Panc1 (cell line): Measurements from ENCODE around the gene ELMO1. TPM values are rescaled to one million over a fixed set of nuclear protein-coding genes. Genes with fewer than 3 reads are reported as not detected.

Experiments used
- ATAC-seq: fragments of 200-7000 bp; cut with Tn5 transposase; 2 replicates; pipeline ENCODE4 v1.9.1; 2020; ENCODE audit warnings: mild to moderate bottlenecking, moderate library complexity
- BruUV-seq: library from RNA; stranded (reverse); fragments of 400-500 nt; replicated peaks from 2 replicates; lab custom pipeline; 2021; lab: Mats Ljungman, UMichigan
- CTCF ChIA-PET: fragments of 300-600 bp; sonication (Branson Sonifier 250); formaldehyde crosslinking; loops from one replicate; lab custom pipeline; 2022; ENCODE audit warnings: antibody characterized with exemption; lab: Charles Lee
- POLR2A ChIA-PET: fragments of 300-600 bp; sonication (Branson Sonifier 250); formaldehyde crosslinking; loops from one replicate; lab custom pipeline; 2022; ENCODE audit warnings: antibody characterized with exemption; lab: Charles Lee
- DNase-seq: peaks from one replicate; pipeline ENCODE4 v3.0.0-alpha.2; 2010; ENCODE audit warnings: low read depth, low spot score
- H3K27ac ChIP-seq: 2 replicates; pipeline ENCODE4 v1.5.1; 2011; ENCODE audit warnings: mild to moderate bottlenecking, low read length, inconsistent platforms
- H3K27me3 ChIP-seq: fragments of 200-500 bp; sonication (Bioruptor generic); 2 replicates; pipeline ENCODE4 v1.6.0; 2014; ENCODE audit warnings: low read length, inconsistent platforms; ENCODE audit not compliant: control insufficient read depth, insufficient read depth
- H3K36me3 ChIP-seq: fragments of 200-500 bp; sonication (Bioruptor generic); 2 replicates; pipeline ENCODE4 v1.5.1; 2014; ENCODE audit warnings: inconsistent platforms, mild to moderate bottlenecking, low read length, moderate library complexity; ENCODE audit not compliant: control insufficient read depth, insufficient read depth
- H3K4me1 ChIP-seq: 2 replicates; pipeline ENCODE4 v1.5.1; 2011; ENCODE audit warnings: inconsistent platforms, mild to moderate bottlenecking, low read length, moderate library complexity; ENCODE audit not compliant: control insufficient read depth, insufficient read depth
- H3K4me3 ChIP-seq, 2 experiments: 2 replicates each; pipeline ENCODE4 v1.5.1; 2011 to 2012; ENCODE audit warnings: low read depth in 2 of 2, low read length in 2 of 2, mild to moderate bottlenecking in 2 of 2, inconsistent platforms in 1 of 2, moderate library complexity in 1 of 2
- H3K9me3 ChIP-seq: fragments of 200-500 bp; sonication (Bioruptor generic); 2 replicates; pipeline ENCODE4 v1.5.1; 2014; ENCODE audit warnings: low read depth, mild to moderate bottlenecking, inconsistent platforms, low read length, moderate library complexity; ENCODE audit not compliant: control insufficient read depth, insufficient read depth
- POLR2AphosphoS5 ChIP-seq: IDR thresholded peaks from 2 replicates; pipeline ENCODE4 v1.6.1; 2012; ENCODE audit warnings: mild to moderate bottlenecking, low read depth, low read length, moderate library complexity
- SIN3A ChIP-seq: IDR thresholded peaks from 2 replicates; pipeline ENCODE4 v1.6.1; 2012; ENCODE audit warnings: low read depth, mild to moderate bottlenecking, low read length, moderate library complexity, borderline replicate concordance; ENCODE audit not compliant: insufficient read depth
- TCF7L2 ChIP-seq: IDR thresholded peaks from 2 replicates; pipeline ENCODE4 v1.6.1; 2011; ENCODE audit warnings: mild to moderate bottlenecking, low read depth, low read length, inconsistent platforms
- in situ Hi-C: cut with HindIII; loops from 2 replicates; pipeline ENCODE4 v1.10.0; 2016; ENCODE audit warnings: low sequenced_read_pairs, low pct_unique_long_range_greater_than_20kb
- intact Hi-C: fragments of 100-400 bp; cut with micrococcal nuclease; formaldehyde crosslinking; loops from one replicate; pipeline ENCODE4 v1.10.0; 2022; ENCODE audit not compliant: unreplicated experiment
- total RNA-seq: library from RNA; stranded (reverse); gene quantifications from one replicate; pipeline ENCODE4 v1.2.1, GENCODE V29; 2021; ENCODE audit not compliant: unreplicated experiment
- TF ChIP-seq, protein P1 (sequence below), 2 experiments: IDR thresholded peaks; 2 replicates each; pipeline ENCODE4 v1.6.1; 2011 to 2012; ENCODE audit warnings: low read depth in 2 of 2, control low read depth in 1 of 2, low read length in 1 of 2, mild to moderate bottlenecking in 1 of 2, moderate library complexity in 1 of 2; ENCODE audit not compliant: insufficient read depth in 1 of 2
- TF ChIP-seq, protein P2 (sequence below): fragments of 450-650 bp; IDR thresholded peaks from 2 replicates; pipeline ENCODE4 v1.5.1; 2017; ENCODE audit warnings: mild to moderate bottlenecking

Gene ELMO1
- total RNA-seq, 1 experiment from 2014 or later: 0.80 TPM

DNA sequence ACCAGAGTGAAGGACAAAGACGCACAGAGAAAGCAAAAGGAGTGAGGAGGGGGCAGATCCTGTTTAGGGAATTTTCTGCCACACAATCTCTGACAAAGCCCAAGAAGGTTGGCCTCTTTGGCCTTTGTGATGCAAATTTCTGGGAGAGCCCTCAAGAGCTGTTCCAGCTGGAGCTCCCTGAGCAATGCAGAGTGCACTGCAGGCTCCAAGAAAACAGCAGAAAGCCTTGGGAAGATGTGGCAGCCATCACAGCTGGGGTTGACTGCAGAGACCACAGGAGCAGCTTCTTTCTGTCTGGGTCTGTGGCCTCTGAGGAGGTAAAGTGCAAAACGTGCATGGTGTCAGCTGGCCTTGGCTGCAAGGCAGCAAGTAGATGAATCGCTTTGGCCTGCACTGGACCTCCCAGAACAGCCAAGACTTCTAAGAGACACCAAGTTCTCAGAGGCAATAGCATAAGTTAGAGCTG lies 200.2 kb downstream of the ELMO1 start:
- Histone ChIP-seq H3K27ac (no peak overlapping the region), H3K4me1 (no peaks in the 10 kb centered on the region), H3K9me3 (no peaks in the 10 kb centered on the region), H3K4me3 (no peak overlapping the region), H3K27me3 (no peaks in the 10 kb centered on the region; the same call in 1 of the 2 replicates), H3K36me3 (no peaks in the 10 kb centered on the region)
- POLR2A ChIA-PET: no interaction called here
- DNase-seq (no peak), ATAC-seq (no peak)
- no TSS peak for BruUV-seq
- intact Hi-C loops: no loop called here
- in situ Hi-C loops: no loop called here
- TF ChIP-seq TCF7L2: no peak
- no peak for TF ChIP-seq POLR2AphosphoS5
- TF ChIP-seq, protein P1, sequence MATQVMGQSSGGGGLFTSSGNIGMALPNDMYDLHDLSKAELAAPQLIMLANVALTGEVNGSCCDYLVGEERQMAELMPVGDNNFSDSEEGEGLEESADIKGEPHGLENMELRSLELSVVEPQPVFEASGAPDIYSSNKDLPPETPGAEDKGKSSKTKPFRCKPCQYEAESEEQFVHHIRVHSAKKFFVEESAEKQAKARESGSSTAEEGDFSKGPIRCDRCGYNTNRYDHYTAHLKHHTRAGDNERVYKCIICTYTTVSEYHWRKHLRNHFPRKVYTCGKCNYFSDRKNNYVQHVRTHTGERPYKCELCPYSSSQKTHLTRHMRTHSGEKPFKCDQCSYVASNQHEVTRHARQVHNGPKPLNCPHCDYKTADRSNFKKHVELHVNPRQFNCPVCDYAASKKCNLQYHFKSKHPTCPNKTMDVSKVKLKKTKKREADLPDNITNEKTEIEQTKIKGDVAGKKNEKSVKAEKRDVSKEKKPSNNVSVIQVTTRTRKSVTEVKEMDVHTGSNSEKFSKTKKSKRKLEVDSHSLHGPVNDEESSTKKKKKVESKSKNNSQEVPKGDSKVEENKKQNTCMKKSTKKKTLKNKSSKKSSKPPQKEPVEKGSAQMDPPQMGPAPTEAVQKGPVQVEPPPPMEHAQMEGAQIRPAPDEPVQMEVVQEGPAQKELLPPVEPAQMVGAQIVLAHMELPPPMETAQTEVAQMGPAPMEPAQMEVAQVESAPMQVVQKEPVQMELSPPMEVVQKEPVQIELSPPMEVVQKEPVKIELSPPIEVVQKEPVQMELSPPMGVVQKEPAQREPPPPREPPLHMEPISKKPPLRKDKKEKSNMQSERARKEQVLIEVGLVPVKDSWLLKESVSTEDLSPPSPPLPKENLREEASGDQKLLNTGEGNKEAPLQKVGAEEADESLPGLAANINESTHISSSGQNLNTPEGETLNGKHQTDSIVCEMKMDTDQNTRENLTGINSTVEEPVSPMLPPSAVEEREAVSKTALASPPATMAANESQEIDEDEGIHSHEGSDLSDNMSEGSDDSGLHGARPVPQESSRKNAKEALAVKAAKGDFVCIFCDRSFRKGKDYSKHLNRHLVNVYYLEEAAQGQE (IDR thresholded peaks at IDR 0.05; ENCODE audit: insufficient read depth in 1 of 2, low read depth in 2 of 2, low read length in 1 of 2): no peak
- TF ChIP-seq SIN3A: no peak
- TF ChIP-seq, protein P2, sequence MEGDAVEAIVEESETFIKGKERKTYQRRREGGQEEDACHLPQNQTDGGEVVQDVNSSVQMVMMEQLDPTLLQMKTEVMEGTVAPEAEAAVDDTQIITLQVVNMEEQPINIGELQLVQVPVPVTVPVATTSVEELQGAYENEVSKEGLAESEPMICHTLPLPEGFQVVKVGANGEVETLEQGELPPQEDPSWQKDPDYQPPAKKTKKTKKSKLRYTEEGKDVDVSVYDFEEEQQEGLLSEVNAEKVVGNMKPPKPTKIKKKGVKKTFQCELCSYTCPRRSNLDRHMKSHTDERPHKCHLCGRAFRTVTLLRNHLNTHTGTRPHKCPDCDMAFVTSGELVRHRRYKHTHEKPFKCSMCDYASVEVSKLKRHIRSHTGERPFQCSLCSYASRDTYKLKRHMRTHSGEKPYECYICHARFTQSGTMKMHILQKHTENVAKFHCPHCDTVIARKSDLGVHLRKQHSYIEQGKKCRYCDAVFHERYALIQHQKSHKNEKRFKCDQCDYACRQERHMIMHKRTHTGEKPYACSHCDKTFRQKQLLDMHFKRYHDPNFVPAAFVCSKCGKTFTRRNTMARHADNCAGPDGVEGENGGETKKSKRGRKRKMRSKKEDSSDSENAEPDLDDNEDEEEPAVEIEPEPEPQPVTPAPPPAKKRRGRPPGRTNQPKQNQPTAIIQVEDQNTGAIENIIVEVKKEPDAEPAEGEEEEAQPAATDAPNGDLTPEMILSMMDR: no peak
- CTCF ChIA-PET: interaction anchor here (0.6 kb wide), 1 partner anchor 1087 kb away, joined by 3 read pairs; no protein-coding TSS in a partner anchor

DNA sequence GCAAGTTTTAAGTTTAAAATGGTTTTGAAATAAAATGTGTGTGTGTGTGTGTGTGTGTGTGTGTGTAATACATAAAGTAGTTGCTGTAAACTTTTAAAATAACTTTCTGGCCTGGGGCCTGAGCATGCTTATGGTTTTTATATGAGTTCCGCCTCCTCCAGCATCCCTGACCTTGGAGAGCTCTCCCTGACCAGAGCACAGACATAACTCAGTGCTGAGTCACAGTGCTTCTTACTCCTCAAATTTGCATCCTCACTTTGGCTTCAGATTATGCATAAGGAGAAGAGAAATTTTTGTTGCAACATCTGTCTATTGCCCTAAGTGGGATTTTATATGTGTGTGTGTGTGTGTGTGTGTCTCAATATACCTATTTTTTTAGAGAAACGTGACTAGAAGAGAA lies 200.8 kb downstream of the ELMO1 start:
- Histone ChIP-seq H3K9me3 (no peaks in the 10 kb centered on the region), H3K27me3 (peaks cover 3% of the 10 kb centered on the region), H3K4me3 (no peak overlapping the region), H3K27ac (no peak overlapping the region), H3K4me1 (no peaks in the 10 kb centered on the region), H3K36me3 (no peaks in the 10 kb centered on the region)
- POLR2A ChIA-PET: interaction anchor here (0.7 kb wide), 1 partner anchor 164 kb away, joined by 6 read pairs; no protein-coding TSS in a partner anchor
- in situ Hi-C loops (no loop called here), intact Hi-C loops (no loop called here)
- ATAC-seq (no peak), DNase-seq (no peak)
- CTCF ChIA-PET: interaction anchor here (0.6 kb wide), 1 partner anchor 1088 kb away, joined by 3 read pairs; no protein-coding TSS in a partner anchor
- TF ChIP-seq, protein P2: no peak
- TF ChIP-seq, protein P1 (IDR thresholded peaks at IDR 0.05; ENCODE audit: insufficient read depth in 1 of 2, low read depth in 2 of 2, low read length in 1 of 2): peak in 1 of 2 experiments; percentile 50; a peak in 1 of 4 replicates
- BruUV-seq: no TSS peak
